MM.1S (cell line): ENCODE data around the gene MS4A15.

Experiments used
- CTCF ChIP-seq: fragments of 300-600 bp; sonication (generic); IDR thresholded peaks from 2 replicates; pipeline ENCODE4 v1.5.1; 2016; ENCODE audit warnings: antibody characterized with exemption, low read length, mixed read lengths
- EZH2 ChIP-seq: fragments of 300-600 bp; sonication (generic); optimal IDR thresholded peaks from 2 replicates; pipeline ENCODE3; 2017; ENCODE audit warnings: low read depth, mild to moderate bottlenecking, antibody characterized with exemption, low read length, mixed read lengths

- TF ChIP-seq CTCF (no peak), EZH2 (no peak)
These were observed 12.6 kb downstream of the MS4A15 start for GRCh38 chr11:60769273-60769672.
